Measurements from ENCODE around the gene ZSWIM3. TPM values are rescaled to one million over a fixed set of nuclear protein-coding genes. Genes with fewer than 3 reads are reported as not detected.
A peak's percentile ranks its signal among the peaks of the same experiment; 100 is the strongest.

The ZSWIM3 gene
- total RNA-seq, 1 experiment from 2014 or later, result 4.2 TPM

GRCh38 chr20:45836841-45837240, 20.6 kb upstream of the ZSWIM3 start:
- Histone ChIP-seq H3K27me3 (ENCODE audit: low read length) (no peaks in the 10 kb centered on the region), H3K4me1 (ENCODE audit: insufficient read depth, low read length) (peaks cover 35% of the 10 kb centered on the region), H3K9ac (ENCODE audit: low read length) (0 out of 2 replicates have a peak overlapping the region, but pooled peaks have one; percentile 11), H4K20me1 (ENCODE audit: low read length) (no peaks in the 10 kb centered on the region), H3K9me2 (replicated peaks; ENCODE audit: low read length) (no peaks in the 10 kb centered on the region), H3F3A (ENCODE audit: low read length, unreplicated experiment) (no peaks in the 10 kb centered on the region), H3K27ac (ENCODE audit: low read length) (peak overlapping the region; percentile 66), H3K9me3 (ENCODE audit: low read length) (no peaks in the 10 kb centered on the region), H3K79me2 (ENCODE audit: low read length) (peaks cover 29% of the 10 kb centered on the region), H2AFZ (ENCODE audit: low read length) (no peak overlapping the region), H3K36me3 (ENCODE audit: low read depth, low read length) (peaks cover 9% of the 10 kb centered on the region; the same call in 1 of the 2 replicates), H3K4me3 (ENCODE audit: low read length) (no peak overlapping the region; the same call in 1 of the 2 replicates), H3K4me2 (ENCODE audit: low read length) (peak overlapping the region; percentile 64)
- ATAC-seq (no peak), DNase-seq (no peak)
- intact Hi-C loops (cut with micrococcal nuclease), result loop anchor here (1.0 to 10.0 kb wide), 2 partner anchors 30 to 138 kb away; partner anchors contain the start of gene ZNF335
- no peak for TF ChIP-seq EZH2phosphoT487 (IDR thresholded peaks at IDR 0.05; ENCODE audit: borderline replicate concordance, low read length)
- TF ChIP-seq EZH2 (IDR thresholded peaks at IDR 0.05; ENCODE audit: low read length, unreplicated experiment), result no peak
- no peak for TF ChIP-seq CTCF (conservative IDR thresholded peaks at IDR 0.05; ENCODE audit: low read depth, low read length)
- CTCF ChIA-PET, result no interaction called here
- POLR2A ChIA-PET (ENCODE audit: unreplicated experiment), result interaction anchor here (1.4 kb wide), 1 partner anchor 31 kb away, joined by 5 read pairs; no protein-coding TSS in a partner anchor
- no TSS peak for BruUV-seq (replicated peaks)

GRCh38 chr20:45840700-45841198, 16.7 kb upstream of the ZSWIM3 start:
- BruUV-seq (replicated peaks), result no TSS peak
- H2AFZ ChIP-seq (ENCODE audit: low read length), result no peak overlapping the region
- TF ChIP-seq CTCF (conservative IDR thresholded peaks at IDR 0.05; ENCODE audit: low read depth, low read length), result no peak
- no peak for TF ChIP-seq EZH2phosphoT487 (IDR thresholded peaks at IDR 0.05; ENCODE audit: borderline replicate concordance, low read length)
- no peak for TF ChIP-seq EZH2 (IDR thresholded peaks at IDR 0.05; ENCODE audit: low read length, unreplicated experiment)
- H3K79me2 ChIP-seq (ENCODE audit: low read length), result peaks cover 11% of the 10 kb centered on the region
- no peaks in the 10 kb centered on the region for H3K9me3 ChIP-seq (ENCODE audit: low read length)
- no peaks in the 10 kb centered on the region for H4K20me1 ChIP-seq (ENCODE audit: low read length)
- ChIA-PET CTCF (no interaction called here), POLR2A (ENCODE audit: unreplicated experiment) (no interaction called here)
- H3K9me2 ChIP-seq (replicated peaks; ENCODE audit: low read length), result no peaks in the 10 kb centered on the region
- no peaks in the 10 kb centered on the region for H3F3A ChIP-seq (ENCODE audit: low read length, unreplicated experiment)
- H3K36me3 ChIP-seq (ENCODE audit: low read depth, low read length), result peaks cover 33% of the 10 kb centered on the region
- DNase-seq, result no peak
- ATAC-seq, result no peak
- intact Hi-C loops (cut with micrococcal nuclease), result no loop called here
- no peak overlapping the region for H3K4me3 ChIP-seq (ENCODE audit: low read length)
- H3K9ac ChIP-seq (ENCODE audit: low read length), result no peak overlapping the region
- peaks cover 12% of the 10 kb centered on the region for H3K4me1 ChIP-seq (ENCODE audit: insufficient read depth, low read length)
- H3K27me3 ChIP-seq (ENCODE audit: low read length), result no peaks in the 10 kb centered on the region
- no peak overlapping the region for H3K27ac ChIP-seq (ENCODE audit: low read length)
- no peak overlapping the region for H3K4me2 ChIP-seq (ENCODE audit: low read length)

GRCh38 chr20:45841407-45842129, 15.8 kb upstream of the ZSWIM3 start:
- H2AFZ ChIP-seq (ENCODE audit: low read length), result no peak overlapping the region
- no peak overlapping the region for H3K27ac ChIP-seq (ENCODE audit: low read length)
- no peaks in the 10 kb centered on the region for H3K9me2 ChIP-seq (replicated peaks; ENCODE audit: low read length)
- intact Hi-C loops (cut with micrococcal nuclease), result no loop called here
- no peaks in the 10 kb centered on the region for H4K20me1 ChIP-seq (ENCODE audit: low read length)
- DNase-seq, result no peak
- H3K79me2 ChIP-seq (ENCODE audit: low read length), result peaks cover 9% of the 10 kb centered on the region
- H3K27me3 ChIP-seq (ENCODE audit: low read length), result no peaks in the 10 kb centered on the region
- H3K4me3 ChIP-seq (ENCODE audit: low read length), result no peak overlapping the region
- no peak overlapping the region for H3K9ac ChIP-seq (ENCODE audit: low read length)
- no peaks in the 10 kb centered on the region for H3F3A ChIP-seq (ENCODE audit: low read length, unreplicated experiment)
- peaks cover 6% of the 10 kb centered on the region for H3K4me1 ChIP-seq (ENCODE audit: insufficient read depth, low read length)
- ATAC-seq, result no peak
- TF ChIP-seq EZH2 (IDR thresholded peaks at IDR 0.05; ENCODE audit: low read length, unreplicated experiment), result no peak
- TF ChIP-seq EZH2phosphoT487 (IDR thresholded peaks at IDR 0.05; ENCODE audit: borderline replicate concordance, low read length), result no peak
- no peak for TF ChIP-seq CTCF (conservative IDR thresholded peaks at IDR 0.05; ENCODE audit: low read depth, low read length)
- ChIA-PET POLR2A (ENCODE audit: unreplicated experiment) (interaction anchor here (0.6 kb wide), 1 partner anchor 39 kb away, joined by 3 read pairs; no protein-coding TSS in a partner anchor), CTCF (no interaction called here)
- no TSS peak for BruUV-seq (replicated peaks)
- no peaks in the 10 kb centered on the region for H3K9me3 ChIP-seq (ENCODE audit: low read length)
- H3K4me2 ChIP-seq (ENCODE audit: low read length), result no peak overlapping the region
- H3K36me3 ChIP-seq (ENCODE audit: low read depth, low read length), result peaks cover 33% of the 10 kb centered on the region
